Hair follicular keratinocyte (primary cell): Measurements from ENCODE around the gene UBXN6. TPM values are rescaled to one million over a fixed set of nuclear protein-coding genes. Genes with fewer than 3 reads are reported as not detected.

Experiments
- total RNA-seq: library from RNA; depleted of rRNA; stranded (reverse); fragments of >200 nt; gene quantifications from 2 replicates; pipeline ENCODE4 v1.2.3, GENCODE V29; 2015

Gene UBXN6, protein sequence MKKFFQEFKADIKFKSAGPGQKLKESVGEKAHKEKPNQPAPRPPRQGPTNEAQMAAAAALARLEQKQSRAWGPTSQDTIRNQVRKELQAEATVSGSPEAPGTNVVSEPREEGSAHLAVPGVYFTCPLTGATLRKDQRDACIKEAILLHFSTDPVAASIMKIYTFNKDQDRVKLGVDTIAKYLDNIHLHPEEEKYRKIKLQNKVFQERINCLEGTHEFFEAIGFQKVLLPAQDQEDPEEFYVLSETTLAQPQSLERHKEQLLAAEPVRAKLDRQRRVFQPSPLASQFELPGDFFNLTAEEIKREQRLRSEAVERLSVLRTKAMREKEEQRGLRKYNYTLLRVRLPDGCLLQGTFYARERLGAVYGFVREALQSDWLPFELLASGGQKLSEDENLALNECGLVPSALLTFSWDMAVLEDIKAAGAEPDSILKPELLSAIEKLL
- total RNA-seq = 53.6 and 74.0 TPM in 2 replicates

DNA sequence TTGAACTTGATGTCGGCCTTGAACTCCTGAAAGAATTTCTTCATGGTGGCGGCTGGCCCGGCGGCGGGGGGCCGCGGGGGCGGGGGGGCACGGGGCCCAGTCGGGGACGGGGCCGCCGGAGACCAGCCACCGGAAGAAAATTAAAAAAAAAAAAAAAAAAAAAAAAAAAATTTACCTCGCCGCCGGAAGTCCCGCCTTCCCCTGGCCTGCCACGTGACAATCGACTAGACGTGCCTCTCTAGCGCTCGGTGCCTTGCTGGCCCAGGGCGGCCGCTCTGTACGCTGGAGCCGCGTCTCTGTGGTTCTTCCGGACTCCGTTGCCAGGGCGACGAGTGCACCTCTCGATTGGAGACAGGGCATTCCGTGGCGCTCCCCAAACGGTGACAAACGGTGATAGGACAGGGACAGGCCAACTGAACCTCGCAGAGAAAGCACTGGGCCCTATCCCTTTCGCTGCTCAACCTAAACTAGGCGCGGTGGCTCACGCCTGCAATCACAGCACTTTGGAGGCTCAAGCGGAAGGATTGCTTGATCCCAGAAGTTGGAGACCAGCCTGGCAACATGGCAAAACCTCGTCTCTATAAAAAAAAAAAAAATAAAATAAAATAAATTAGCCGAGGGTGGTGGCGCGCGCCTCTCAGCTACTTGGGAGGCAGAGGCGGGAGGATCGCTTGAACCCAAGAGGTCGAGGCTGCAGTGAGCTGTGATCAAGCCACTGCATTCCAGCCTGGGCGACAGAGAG lies at the start of gene UBXN6:
Gene UBXN6 (minus strand): TSS at position 141 of the 742 bp plus-strand sequence. CDS start 97 bp downstream, at position 44.

DNA sequence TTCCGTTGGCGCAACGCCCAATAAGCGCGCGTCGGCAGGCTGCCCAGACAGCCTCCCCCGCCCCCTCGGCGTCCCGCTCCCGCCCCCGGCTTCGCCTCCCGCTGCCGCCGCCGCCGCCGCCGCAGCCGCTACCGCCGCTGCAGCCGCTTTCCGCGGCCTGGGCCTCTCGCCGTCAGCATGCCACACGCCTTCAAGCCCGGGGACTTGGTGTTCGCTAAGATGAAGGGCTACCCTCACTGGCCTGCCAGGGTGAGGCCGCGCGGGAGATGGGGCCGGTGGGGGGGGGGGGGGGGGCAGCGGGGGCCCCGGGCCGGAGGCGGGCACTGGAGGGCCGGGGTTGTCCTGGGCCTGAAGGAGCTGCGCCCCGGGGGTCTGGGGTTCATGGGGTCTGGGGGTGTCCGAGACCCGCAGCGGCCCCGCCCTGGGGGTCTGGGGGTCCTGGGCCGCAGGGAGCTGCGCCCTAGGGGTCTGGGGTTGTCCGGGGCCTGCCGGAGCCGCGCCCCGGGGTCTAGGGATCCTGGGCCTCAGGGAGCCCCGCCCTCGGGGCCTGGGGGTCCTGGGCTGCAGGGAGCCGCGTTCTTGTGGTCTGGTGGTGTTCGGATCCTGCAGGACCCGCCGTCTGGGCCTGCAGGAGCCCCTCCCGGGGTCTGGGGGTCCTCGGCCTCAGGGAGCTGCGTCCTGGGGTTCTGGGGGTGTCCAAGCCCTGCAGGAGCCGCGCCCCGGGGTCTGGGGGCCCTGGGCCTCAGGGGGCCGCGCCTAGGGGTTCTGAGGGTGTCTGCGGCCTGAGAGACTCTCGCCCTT lies 14.8 kb upstream of the UBXN6 start, which contains the start of gene HDGFL2:
Gene HDGFL2 (plus strand): TSS at position 124 of the 801 bp plus-strand sequence. CDS start 54 bp downstream, at position 178.

DNA sequence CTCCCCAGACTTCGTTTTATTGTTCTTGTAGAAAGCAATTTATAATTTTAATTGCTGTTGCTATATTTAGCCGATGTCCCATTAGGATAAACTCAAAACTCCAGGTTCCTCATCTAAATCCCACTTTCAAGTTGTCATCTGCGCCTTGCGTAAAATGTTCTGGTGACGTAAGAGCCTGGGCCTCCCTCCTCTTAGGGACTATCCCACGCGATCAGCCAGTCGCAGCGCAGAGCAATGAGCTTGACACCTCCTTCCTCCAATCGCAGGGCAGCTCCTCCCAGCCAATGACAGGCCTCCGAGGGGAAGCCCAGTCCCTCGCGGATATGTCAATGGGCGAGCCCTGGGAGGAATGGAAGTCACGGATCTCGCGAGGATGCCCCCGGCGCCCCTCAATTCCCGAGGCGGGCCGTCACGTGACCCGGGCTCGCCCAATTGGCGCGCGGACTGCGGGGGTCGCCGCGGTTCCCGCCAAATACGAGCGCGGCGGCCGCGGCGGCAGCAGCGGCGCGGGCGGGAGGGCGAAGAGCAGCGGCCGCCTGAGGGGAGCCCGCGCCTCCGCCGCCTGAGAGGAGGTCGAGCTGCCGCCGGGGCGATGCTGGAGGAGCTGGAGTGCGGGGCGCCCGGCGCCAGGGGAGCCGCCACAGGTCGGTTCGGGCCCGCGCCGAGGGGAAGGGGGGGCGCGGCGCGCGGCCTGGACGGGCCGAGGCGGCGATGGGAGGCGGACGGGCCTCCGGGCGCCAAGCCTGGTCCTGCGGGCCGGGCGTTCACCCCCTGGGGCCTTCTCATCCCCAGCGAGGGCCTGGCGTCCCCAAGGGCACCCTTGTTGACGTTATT lies 55.2 kb downstream of the UBXN6 start, which contains the start of gene CHAF1A:
Gene CHAF1A (plus strand): TSS at position 470 of the 834 bp plus-strand sequence. CDS start 123 bp downstream, at position 593.

DNA sequence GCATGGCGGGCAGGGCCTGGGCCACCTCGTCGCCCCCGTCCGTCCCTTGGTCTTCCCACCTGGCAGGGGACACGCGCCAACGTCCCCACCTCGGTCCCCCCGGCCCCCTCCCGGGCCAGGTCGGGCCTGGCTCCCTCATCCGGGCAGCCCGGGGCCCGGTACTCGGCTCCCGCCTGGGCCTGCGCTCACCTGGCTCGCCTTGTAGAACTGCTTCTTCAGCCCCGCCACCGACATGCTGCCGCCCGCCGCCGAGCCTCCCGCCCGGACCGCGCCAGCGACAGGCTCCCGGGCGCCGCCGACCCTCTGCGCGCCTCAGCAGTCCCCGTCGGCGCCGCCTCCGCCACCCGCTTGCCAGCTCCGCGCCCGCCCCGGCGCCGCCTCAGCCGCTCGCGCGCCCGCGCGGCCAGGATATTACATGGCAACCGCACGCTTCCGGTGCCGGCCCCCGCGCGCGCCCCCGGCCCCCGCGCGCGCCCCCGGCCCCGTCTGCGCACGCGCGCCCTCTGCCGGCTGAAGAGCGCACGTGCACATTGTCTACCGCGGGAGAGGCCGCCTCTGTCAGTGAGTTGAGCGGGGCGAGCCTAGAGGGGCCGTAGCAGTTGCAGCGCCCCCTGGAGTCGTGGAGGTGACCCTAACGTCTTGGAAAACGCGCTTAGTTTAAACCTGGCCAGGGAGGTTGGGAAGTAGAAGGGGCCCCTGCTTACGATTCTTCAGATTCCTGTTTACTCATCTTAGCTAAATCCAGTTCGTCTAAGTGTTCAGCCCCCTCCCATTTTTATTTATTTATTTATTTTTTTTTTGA lies 57.3 kb downstream of the UBXN6 start, which contains the start of gene SH3GL1:
Gene SH3GL1 (minus strand): TSS at position 413 of the 802 bp plus-strand sequence. CDS start 179 bp downstream, at position 234.

Other genes starting within 250 kb of the UBXN6 start
- 0.23 TPM in 1 of 2 replicates, not detected in the other for gene EBI3, start 228.3 kb downstream of the UBXN6 start, total RNA-seq
- gene YJU2, start 210.7 kb downstream of the UBXN6 start, total RNA-seq = 24.7 and 34.5 TPM in 2 replicates
- not detected in 2 replicates for gene SHD, start 178.5 kb downstream of the UBXN6 start, total RNA-seq
- gene TMIGD2, start 155.4 kb downstream of the UBXN6 start, total RNA-seq = not detected in 2 replicates
- gene FSD1, start 153.2 kb downstream of the UBXN6 start, total RNA-seq = 0.80 and 1.1 TPM in 2 replicates
- 52.9 and 103 TPM in 2 replicates for gene STAP2, start 119.0 kb downstream of the UBXN6 start, total RNA-seq
- gene MPND, start 114.2 kb downstream of the UBXN6 start, total RNA-seq = 2.3 and 3.5 TPM in 2 replicates
- gene SH3GL1, start 57.2 kb downstream of the UBXN6 start, total RNA-seq = 80.9 and 85.8 TPM in 2 replicates
- 6.4 and 19.3 TPM in 2 replicates for gene CHAF1A, start 55.2 kb downstream of the UBXN6 start, total RNA-seq
- 46.5 and 65.3 TPM in 2 replicates for gene HDGFL2, start 14.5 kb upstream of the UBXN6 start, total RNA-seq
- 1.1 and 2.1 TPM in 2 replicates for gene PLIN4, start 60.7 kb upstream of the UBXN6 start, total RNA-seq
- gene PLIN5, start 77.4 kb upstream of the UBXN6 start, total RNA-seq = not detected in 2 replicates
- gene LRG1, start 82.2 kb upstream of the UBXN6 start, total RNA-seq = not detected in 2 replicates
- not detected in 2 replicates for gene SEMA6B, start 101.9 kb upstream of the UBXN6 start, total RNA-seq
- 3.7 and 6.6 TPM in 2 replicates for gene TNFAIP8L1, start 181.7 kb upstream of the UBXN6 start, total RNA-seq
- 130 and 196 TPM in 2 replicates for gene MYDGF, start 212.5 kb upstream of the UBXN6 start, total RNA-seq